ENCODE data around the gene HTRA1. TPM values are rescaled to one million over a fixed set of nuclear protein-coding genes. Genes with fewer than 3 reads are reported as not detected.

HTRA1 gene
- total RNA-seq, 1 experiment from 2014 or later = 0.39 TPM

GRCh38 chr10:122446668-122447423 is 14.5 kb upstream of the HTRA1 start:
- ChIA-PET CTCF (interaction anchor here (1.5 to 2.0 kb wide), 3 partner anchors 12 to 148 kb away, joined by 6 to 17 read pairs (median 13); no protein-coding TSS in a partner anchor), POLR2A (no interaction called here)

More at GRCh38 chr10:122446668-122447423, 14.5 kb upstream of the HTRA1 start:
- DNase-seq (ENCODE audit: low read depth, low spot score) = peak; percentile 36
- TF ChIP-seq SRF (IDR thresholded peaks at IDR 0.05; ENCODE audit: low read depth) (no peak), EGR1 (IDR thresholded peaks at IDR 0.05; ENCODE audit: low read depth) (no peak), MAX (IDR thresholded peaks at IDR 0.05) (no peak), ELF1 (IDR thresholded peaks at IDR 0.05; ENCODE audit: borderline replicate concordance, low read depth) (no peak), EZH2 (IDR thresholded peaks at IDR 0.05) (no peak), POLR2AphosphoS5 (IDR thresholded peaks at IDR 0.05; ENCODE audit: low read depth, low read length) (no peak), YY1 (IDR thresholded peaks at IDR 0.05; ENCODE audit: extremely low read depth, insufficient replicate concordance, low read depth, low read length) (no peak), SP1 (IDR thresholded peaks at IDR 0.05; ENCODE audit: low read depth) (no peak), POLR2A (IDR thresholded peaks at IDR 0.05; ENCODE audit: borderline replicate concordance, extremely low read depth, insufficient read depth, insufficient read length) (no peak), CBX3 (IDR thresholded peaks at IDR 0.05; ENCODE audit: low read depth) (no peak), EZH2phosphoT487 (IDR thresholded peaks at IDR 0.05; ENCODE audit: borderline replicate concordance) (no peak), JUND (IDR thresholded peaks at IDR 0.05) (no peak), TCF7L2 (IDR thresholded peaks at IDR 0.05; ENCODE audit: borderline replicate concordance, extremely low read depth, insufficient read depth, insufficient read length) (no peak), SIN3A (IDR thresholded peaks at IDR 0.05; ENCODE audit: low read depth) (no peak), ZNF274 (IDR thresholded peaks at IDR 0.05; ENCODE audit: low read depth, low read length) (no peak)
- TF ChIP-seq, protein P1, sequence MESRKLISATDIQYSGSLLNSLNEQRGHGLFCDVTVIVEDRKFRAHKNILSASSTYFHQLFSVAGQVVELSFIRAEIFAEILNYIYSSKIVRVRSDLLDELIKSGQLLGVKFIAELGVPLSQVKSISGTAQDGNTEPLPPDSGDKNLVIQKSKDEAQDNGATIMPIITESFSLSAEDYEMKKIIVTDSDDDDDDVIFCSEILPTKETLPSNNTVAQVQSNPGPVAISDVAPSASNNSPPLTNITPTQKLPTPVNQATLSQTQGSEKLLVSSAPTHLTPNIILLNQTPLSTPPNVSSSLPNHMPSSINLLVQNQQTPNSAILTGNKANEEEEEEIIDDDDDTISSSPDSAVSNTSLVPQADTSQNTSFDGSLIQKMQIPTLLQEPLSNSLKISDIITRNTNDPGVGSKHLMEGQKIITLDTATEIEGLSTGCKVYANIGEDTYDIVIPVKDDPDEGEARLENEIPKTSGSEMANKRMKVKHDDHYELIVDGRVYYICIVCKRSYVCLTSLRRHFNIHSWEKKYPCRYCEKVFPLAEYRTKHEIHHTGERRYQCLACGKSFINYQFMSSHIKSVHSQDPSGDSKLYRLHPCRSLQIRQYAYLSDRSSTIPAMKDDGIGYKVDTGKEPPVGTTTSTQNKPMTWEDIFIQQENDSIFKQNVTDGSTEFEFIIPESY (IDR thresholded peaks at IDR 0.05; ENCODE audit: extremely low read depth, insufficient replicate concordance, low read length) = no peak
- TF ChIP-seq, protein P2, sequence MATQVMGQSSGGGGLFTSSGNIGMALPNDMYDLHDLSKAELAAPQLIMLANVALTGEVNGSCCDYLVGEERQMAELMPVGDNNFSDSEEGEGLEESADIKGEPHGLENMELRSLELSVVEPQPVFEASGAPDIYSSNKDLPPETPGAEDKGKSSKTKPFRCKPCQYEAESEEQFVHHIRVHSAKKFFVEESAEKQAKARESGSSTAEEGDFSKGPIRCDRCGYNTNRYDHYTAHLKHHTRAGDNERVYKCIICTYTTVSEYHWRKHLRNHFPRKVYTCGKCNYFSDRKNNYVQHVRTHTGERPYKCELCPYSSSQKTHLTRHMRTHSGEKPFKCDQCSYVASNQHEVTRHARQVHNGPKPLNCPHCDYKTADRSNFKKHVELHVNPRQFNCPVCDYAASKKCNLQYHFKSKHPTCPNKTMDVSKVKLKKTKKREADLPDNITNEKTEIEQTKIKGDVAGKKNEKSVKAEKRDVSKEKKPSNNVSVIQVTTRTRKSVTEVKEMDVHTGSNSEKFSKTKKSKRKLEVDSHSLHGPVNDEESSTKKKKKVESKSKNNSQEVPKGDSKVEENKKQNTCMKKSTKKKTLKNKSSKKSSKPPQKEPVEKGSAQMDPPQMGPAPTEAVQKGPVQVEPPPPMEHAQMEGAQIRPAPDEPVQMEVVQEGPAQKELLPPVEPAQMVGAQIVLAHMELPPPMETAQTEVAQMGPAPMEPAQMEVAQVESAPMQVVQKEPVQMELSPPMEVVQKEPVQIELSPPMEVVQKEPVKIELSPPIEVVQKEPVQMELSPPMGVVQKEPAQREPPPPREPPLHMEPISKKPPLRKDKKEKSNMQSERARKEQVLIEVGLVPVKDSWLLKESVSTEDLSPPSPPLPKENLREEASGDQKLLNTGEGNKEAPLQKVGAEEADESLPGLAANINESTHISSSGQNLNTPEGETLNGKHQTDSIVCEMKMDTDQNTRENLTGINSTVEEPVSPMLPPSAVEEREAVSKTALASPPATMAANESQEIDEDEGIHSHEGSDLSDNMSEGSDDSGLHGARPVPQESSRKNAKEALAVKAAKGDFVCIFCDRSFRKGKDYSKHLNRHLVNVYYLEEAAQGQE (IDR thresholded peaks at IDR 0.05; ENCODE audit: low read depth) = no peak
- RAD21 ChIA-PET (ENCODE audit: low non-redundant PET in 1 of 2, low total read pairs in 2 of 2, uncharacterized antibody in 2 of 2, unreplicated experiment in 2 of 2) = interaction anchor here (0.6 to 2.1 kb wide), 3 partner anchors 119 to 1991 kb away, joined by 3 to 5 read pairs (median 4); no protein-coding TSS in a partner anchor
- Histone ChIP-seq H3K4me2 (ENCODE audit: low read length) (peak overlapping the region; percentile 1; the same call in 1 of the 2 replicates), H4K20me1 (ENCODE audit: insufficient read depth) (no peaks in the 10 kb centered on the region), H3K9me3 (ENCODE audit: control insufficient read depth in 1 of 2, insufficient read depth in 1 of 2, low read depth in 1 of 2, low read length in 2 of 2) (no peaks in the 10 kb centered on the region), H3K36me3 (ENCODE audit: control insufficient read depth in 1 of 2, insufficient read depth in 2 of 2, low read length in 2 of 2) (no peaks in the 10 kb centered on the region), H3K27me3 (ENCODE audit: insufficient read depth, low read length) (no peaks in the 10 kb centered on the region), H3K9me2 (ENCODE audit: insufficient read depth) (no peaks in the 10 kb centered on the region), H2AFZ (ENCODE audit: low read depth, low read length, poor library complexity, severe bottlenecking) (peak overlapping the region; percentile 33), H3K4me1 (ENCODE audit: control insufficient read depth in 1 of 2, insufficient read depth in 2 of 2, low read length in 2 of 2) (peaks cover 7 to 15% of the 10 kb centered on the region in 2 experiments; a peak in 3 of 4 replicates), H3K79me2 (ENCODE audit: insufficient read depth, low read length) (no peaks in the 10 kb centered on the region), H3K27ac (ENCODE audit: low read depth, low read length) (no peak overlapping the region), H3K9ac (ENCODE audit: low read length) (no peak overlapping the region), H3K4me3 (replicated peaks in 1 of 2; ENCODE audit: low read depth in 1 of 2, low read length in 2 of 2) (no peak overlapping the region)
- peak; percentile 99 for ATAC-seq
- no TSS peak for BruUV-seq (replicated peaks)
- intact Hi-C loops (cut with micrococcal nuclease) = no loop called here
